IMR-90 (cell line): ENCODE data around the gene ISCU. TPM values are rescaled to one million over a fixed set of nuclear protein-coding genes. Genes with fewer than 3 reads are reported as not detected.

Experiments
- ATAC-seq: fragments of 200-7000 bp; cut with Tn5 transposase; 2 replicates; pipeline ENCODE4 v1.9.1; 2020; ENCODE audit warnings: low read depth, mild to moderate bottlenecking, moderate library complexity
- BruUV-seq: library from RNA; stranded (reverse); fragments of 400-500 nt; replicated peaks from 2 replicates; lab custom pipeline; 2021; lab: Mats Ljungman, UMichigan
- CTCF ChIA-PET: fragments of 300-600 bp; formaldehyde crosslinking; extraction: SDS; loops from one replicate; lab custom pipeline; 2021; ENCODE audit warnings: antibody characterized with exemption; lab: Yijun Ruan, JAX
- POLR2A ChIA-PET: fragments of 300-600 bp; sonication (Branson Sonifier 250); formaldehyde crosslinking; loops from one replicate; lab custom pipeline; 2022; ENCODE audit warnings: antibody characterized with exemption; ENCODE audit not compliant: unreplicated experiment; lab: Charles Lee
- DNase-seq: peaks from one replicate; pipeline ENCODE4 v3.0.0; 2013
- H2AFZ ChIP-seq: replicated peaks from 2 replicates; pipeline ENCODE3; 2013; ENCODE audit warnings: low read length, mild to moderate bottlenecking; ENCODE audit not compliant: poor library complexity
- H2AK5ac ChIP-seq: 2 replicates; pipeline ENCODE4 v1.6.1; 2013; ENCODE audit warnings: low read depth, low read length, inconsistent platforms
- H2AK9ac ChIP-seq: replicated peaks from 2 replicates; pipeline ENCODE3; 2013; ENCODE audit warnings: mild to moderate bottlenecking, low read depth, low read length, moderate library complexity; ENCODE audit not compliant: poor library complexity
- H2BK120ac ChIP-seq: 2 replicates; pipeline ENCODE4 v1.6.1; 2013; ENCODE audit warnings: low read depth, low read length, inconsistent platforms
- H2BK15ac ChIP-seq: 3 replicates; pipeline ENCODE4 v1.6.1; 2013; ENCODE audit warnings: low read depth, low read length, inconsistent platforms
- H2BK20ac ChIP-seq: 2 replicates; pipeline ENCODE4 v1.6.1; 2013; ENCODE audit warnings: low read depth, mild to moderate bottlenecking, inconsistent platforms, low read length, moderate library complexity
- H2BK5ac ChIP-seq: 2 replicates; pipeline ENCODE4 v1.6.1; 2013; ENCODE audit warnings: mild to moderate bottlenecking, low read depth, low read length, inconsistent platforms; ENCODE audit not compliant: poor library complexity, severe bottlenecking
- H3K14ac ChIP-seq: replicated peaks from 2 replicates; pipeline ENCODE4 v1.6.1; 2013; ENCODE audit warnings: low read depth, low read length, inconsistent platforms
- H3K18ac ChIP-seq: 2 replicates; pipeline ENCODE4 v1.6.1; 2013; ENCODE audit warnings: low read depth, low read length, control low read depth
- H3K23ac ChIP-seq: 2 replicates; pipeline ENCODE4 v1.6.1; 2013; ENCODE audit warnings: low read depth, low read length, inconsistent platforms
- H3K27ac ChIP-seq: 2 replicates; pipeline ENCODE4 v1.5.1; 2013; ENCODE audit warnings: mild to moderate bottlenecking, control low read depth, low read length; ENCODE audit not compliant: insufficient read depth
- H3K27me3 ChIP-seq: 2 replicates; pipeline ENCODE4 v1.6.1; 2013; ENCODE audit warnings: low read length; ENCODE audit not compliant: control insufficient read depth, insufficient read depth
- H3K36me3 ChIP-seq: 2 replicates; pipeline ENCODE4 v1.6.1; 2013; ENCODE audit warnings: low read length, mixed read lengths; ENCODE audit not compliant: control insufficient read depth, insufficient read depth
- H3K4ac ChIP-seq: 2 replicates; pipeline ENCODE4 v1.6.1; 2013; ENCODE audit warnings: low read depth, low read length, inconsistent platforms
- H3K4me1 ChIP-seq: 2 replicates; pipeline ENCODE4 v1.6.1; 2013; ENCODE audit warnings: low read length, mixed read lengths; ENCODE audit not compliant: control insufficient read depth, insufficient read depth
- H3K4me2 ChIP-seq: 2 replicates; pipeline ENCODE4 v1.6.1; 2013; ENCODE audit warnings: low read depth, mild to moderate bottlenecking, control low read depth, low read length, moderate library complexity
- H3K4me3 ChIP-seq: 2 replicates; pipeline ENCODE4 v1.5.1; 2013; ENCODE audit warnings: low read depth, mild to moderate bottlenecking, control low read depth, low read length, moderate library complexity; ENCODE audit not compliant: insufficient read depth
- H3K56ac ChIP-seq: 2 replicates; pipeline ENCODE4 v1.6.1; 2013; ENCODE audit warnings: low read length, inconsistent platforms; ENCODE audit not compliant: insufficient read depth; ENCODE audit errors: extremely low read depth
- H3K79me1 ChIP-seq, 2 experiments: 2 replicates each; pipeline ENCODE4 v1.6.1; 2013; ENCODE audit warnings: low read length in 2 of 2, inconsistent platforms in 1 of 2, low read depth in 1 of 2
- H3K9ac ChIP-seq: 2 replicates; pipeline ENCODE4 v1.6.1; 2013; ENCODE audit warnings: low read depth, low read length, control low read depth
- H3K9me1 ChIP-seq: 2 replicates; pipeline ENCODE4 v1.6.1; 2013; ENCODE audit warnings: low read length, inconsistent platforms; ENCODE audit not compliant: insufficient read depth
- H3K9me3 ChIP-seq: 2 replicates; pipeline ENCODE4 v1.6.1; 2013; ENCODE audit warnings: low read length; ENCODE audit not compliant: control insufficient read depth, insufficient read depth
- H4K20me1 ChIP-seq: 2 replicates; pipeline ENCODE4 v1.6.1; 2013; ENCODE audit warnings: low read length, inconsistent platforms; ENCODE audit not compliant: insufficient read depth
- H4K5ac ChIP-seq: 2 replicates; pipeline ENCODE4 v1.6.1; 2013; ENCODE audit warnings: mild to moderate bottlenecking, low read depth, low read length, control low read depth
- H4K8ac ChIP-seq, 2 experiments: 2 replicates each; pipeline ENCODE4 v1.6.1; 2013; ENCODE audit warnings: low read depth in 2 of 2, low read length in 2 of 2, control low read depth in 1 of 2, inconsistent platforms in 1 of 2
- H4K91ac ChIP-seq: 2 replicates; pipeline ENCODE4 v1.6.1; 2013; ENCODE audit warnings: low read depth, low read length, inconsistent platforms; ENCODE audit not compliant: insufficient read depth
- BHLHE40 ChIP-seq: fragments of 150-350 bp; IDR thresholded peaks from 2 replicates; pipeline ENCODE4 v1.6.1; 2016; ENCODE audit warnings: mild to moderate bottlenecking, low read depth, low read length
- CEBPB ChIP-seq: IDR thresholded peaks from 2 replicates; pipeline ENCODE4 v1.6.1; 2012; ENCODE audit warnings: low read depth, low read length, improper control_type of control experiment
- CHD1 ChIP-seq: IDR thresholded peaks from 2 replicates; pipeline ENCODE4 v1.6.1; 2012; ENCODE audit warnings: low read depth, low read length, improper control_type of control experiment
- FOS ChIP-seq: fragments of 150-350 bp; IDR thresholded peaks from 2 replicates; pipeline ENCODE4 v1.6.1; 2016; ENCODE audit warnings: low read depth, low read length
- MAZ ChIP-seq: IDR thresholded peaks from 2 replicates; pipeline ENCODE4 v1.6.1; 2012; ENCODE audit warnings: low read depth, mild to moderate bottlenecking, low read length, improper control_type of control experiment, moderate library complexity, borderline replicate concordance
- MXI1 ChIP-seq: IDR thresholded peaks from 2 replicates; pipeline ENCODE4 v1.6.1; 2012; ENCODE audit warnings: low read depth, mild to moderate bottlenecking, low read length, moderate library complexity, borderline replicate concordance
- NFE2L2 ChIP-seq: fragments of 150-350 bp; IDR thresholded peaks from 2 replicates; pipeline ENCODE4 v1.6.1; 2016; ENCODE audit warnings: low read depth, mild to moderate bottlenecking, low read length
- POLR2A ChIP-seq: IDR thresholded peaks from 2 replicates; pipeline ENCODE4 v1.6.1; 2012; ENCODE audit warnings: mild to moderate bottlenecking, low read depth, low read length
- RAD21 ChIP-seq: IDR thresholded peaks from 2 replicates; pipeline ENCODE4 v1.6.1; 2012; ENCODE audit warnings: low read length, improper control_type of control experiment
- RCOR1 ChIP-seq: IDR thresholded peaks from 2 replicates; pipeline ENCODE4 v1.6.1; 2012; ENCODE audit warnings: mild to moderate bottlenecking, low read length, improper control_type of control experiment; ENCODE audit not compliant: insufficient replicate concordance
- RFX5 ChIP-seq: IDR thresholded peaks from 2 replicates; pipeline ENCODE4 v1.8.0; 2012; ENCODE audit warnings: low read depth, mild to moderate bottlenecking, low read length, moderate library complexity
- SMC3 ChIP-seq: fragments of 150-350 bp; IDR thresholded peaks from 2 replicates; pipeline ENCODE4 v1.6.1; 2016; ENCODE audit warnings: low read depth, mild to moderate bottlenecking, antibody characterized with exemption, low read length, moderate library complexity
- WGBS, 2 experiments: methylation state at CpG; one replicate each; pipeline versions ENCODE4 v1.1.5 to v1.1.7; 2013; ENCODE audit warnings: missing lambda C conversion rate in 2 of 2; ENCODE audit not compliant: insufficient read length in 1 of 2; ENCODE audit errors: extremely low coverage in 2 of 2; 5-methylcytosine and 5-hydroxymethylcytosine counted together
- dilution Hi-C: fragments of 300-500 bp; cut with HindIII; formaldehyde crosslinking; loops from one replicate; pipeline ENCODE4 v1.14.3; 2018; ENCODE audit warnings: low sequenced_read_pairs; ENCODE audit not compliant: unreplicated experiment
- in situ Hi-C: fragments of 300-500 bp; cut with MboI; formaldehyde crosslinking; loops from 3 replicates; pipeline ENCODE4 v1.14.3; 2019; ENCODE audit warnings: low sequenced_read_pairs, inconsistent platforms, mixed read lengths
- intact Hi-C: fragments of 100-400 bp; cut with micrococcal nuclease; formaldehyde crosslinking; loops from 2 replicates; pipeline ENCODE4 v1.10.0; 2022
- polyA plus RNA-seq, 3 experiments: library from polyadenylated mRNA; depleted of rRNA; stranded (reverse); fragments of >200 nt; gene quantifications; 2 replicates each; pipeline ENCODE4 v1.2.3, GENCODE V29; 2012; ENCODE audit warnings: low replicate concordance in 1 of 3
- total RNA-seq: library from RNA; depleted of rRNA; stranded (reverse); fragments of >200 nt; gene quantifications from 2 replicates; pipeline ENCODE4 v1.2.3, GENCODE V29; 2012
- TF ChIP-seq, protein P1 (sequence below): fragments of 150-350 bp; IDR thresholded peaks from 2 replicates; pipeline ENCODE4 v1.6.1; 2017; ENCODE audit warnings: mild to moderate bottlenecking, antibody characterized with exemption, low read length, low read depth
- TF ChIP-seq, protein P2 (sequence below): fragments of 150-350 bp; IDR thresholded peaks from 2 replicates; pipeline ENCODE4 v1.6.1; 2016; ENCODE audit warnings: low read depth, mild to moderate bottlenecking, low read length, moderate library complexity, borderline replicate concordance
- TF ChIP-seq, protein P3 (sequence below): conservative IDR thresholded peaks from 2 replicates; pipeline ENCODE4 v1.5.1; 2012; ENCODE audit warnings: mild to moderate bottlenecking, low read depth, low read length, improper control_type of control experiment

ISCU gene
- total and polyA plus RNA-seq, 2 of the 4 experiments (the other 2 are of a cell fraction), result 52.7 to 87.2 TPM

DNA sequence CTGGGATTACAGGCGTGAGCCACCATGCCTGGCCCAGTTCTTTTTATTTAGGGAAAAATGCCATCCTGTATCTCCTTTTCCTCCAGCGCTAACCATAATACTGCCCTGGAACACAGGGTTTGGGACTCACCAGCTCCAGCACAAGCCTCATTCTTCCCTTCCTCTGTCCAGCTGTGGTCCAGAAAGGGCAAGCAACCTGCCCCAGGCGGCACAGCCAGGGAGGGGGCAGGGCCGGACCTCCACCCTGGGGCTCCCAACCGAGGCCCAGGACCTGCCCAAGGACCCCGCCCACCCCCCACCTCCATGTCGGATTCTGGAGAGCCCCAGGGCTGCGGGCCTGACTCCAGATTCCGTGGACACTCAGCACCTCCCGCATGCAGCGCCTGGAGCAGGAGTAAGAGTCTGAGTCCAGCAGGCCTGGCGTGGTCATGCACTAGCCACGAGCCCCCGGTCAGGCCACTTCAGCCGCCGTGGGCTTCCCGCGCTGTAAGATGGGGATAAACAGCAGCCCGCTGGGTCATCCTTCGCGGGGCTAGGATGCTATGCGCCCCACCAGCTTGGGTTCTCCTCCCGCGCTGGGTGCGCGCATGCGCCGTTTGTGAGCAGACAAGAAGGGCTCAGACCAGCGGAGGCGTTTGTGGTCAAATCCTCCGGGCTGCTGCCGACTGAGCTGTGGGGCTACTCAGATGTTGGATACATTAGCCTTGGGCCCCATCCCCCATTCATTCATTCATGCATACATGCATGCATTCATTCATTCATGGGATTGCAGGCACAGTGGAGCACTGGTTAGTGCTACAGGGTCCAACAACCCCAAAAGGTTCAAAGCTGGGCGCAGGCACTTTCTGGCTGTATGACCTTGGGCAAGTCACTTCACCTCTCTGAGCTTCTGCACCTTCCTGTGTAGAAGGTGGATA, 19.2 kb downstream of the ISCU start:
- WGBS, 2 experiments, result 81% methylated on average over 12 of the region's 33 CpGs; no CpG with 5 or more reads in 1 of the 2 experiments
- intact Hi-C loops, result no loop called here
- Histone ChIP-seq H2AFZ (no peak overlapping the region), H3K27ac (no peak overlapping the region), H2BK120ac (no peak overlapping the region), H4K8ac (no peak overlapping the region), H3K4me1 (peaks cover 3% of the 10 kb centered on the region; the same call in 1 of the 2 replicates), H2AK9ac (no peak overlapping the region), H2BK15ac (no peak overlapping the region), H4K20me1 (no peaks in the 10 kb centered on the region), H3K18ac (no peak overlapping the region), H3K9ac (no peak overlapping the region), H3K9me1 (no peaks in the 10 kb centered on the region; the same call in none of the 2 replicates), H2BK5ac (no peak overlapping the region), H4K5ac (no peak overlapping the region), H3K4me2 (no peak overlapping the region), H3K9me3 (no peaks in the 10 kb centered on the region), H3K4ac (no peak overlapping the region), H3K4me3 (no peak overlapping the region), H3K23ac (no peak overlapping the region), H3K36me3 (no peaks in the 10 kb centered on the region), H3K79me1 (no peaks in the 10 kb centered on the region), H3K27me3 (peaks cover 2% of the 10 kb centered on the region), H3K56ac (no peak overlapping the region), H2AK5ac (no peak overlapping the region), H2BK20ac (no peak overlapping the region), H4K91ac (no peak overlapping the region), H3K14ac (no peak overlapping the region)
- ChIA-PET CTCF (no interaction called here), POLR2A (no interaction called here)
- TF ChIP-seq MXI1 (no peak), BHLHE40 (no peak), MAZ (no peak), NFE2L2 (no peak), RAD21 (no peak), CEBPB (no peak), RCOR1 (no peak), FOS (no peak), CHD1 (no peak), POLR2A (no peak), RFX5 (no peak), SMC3 (no peak)
- TF ChIP-seq, protein P1, sequence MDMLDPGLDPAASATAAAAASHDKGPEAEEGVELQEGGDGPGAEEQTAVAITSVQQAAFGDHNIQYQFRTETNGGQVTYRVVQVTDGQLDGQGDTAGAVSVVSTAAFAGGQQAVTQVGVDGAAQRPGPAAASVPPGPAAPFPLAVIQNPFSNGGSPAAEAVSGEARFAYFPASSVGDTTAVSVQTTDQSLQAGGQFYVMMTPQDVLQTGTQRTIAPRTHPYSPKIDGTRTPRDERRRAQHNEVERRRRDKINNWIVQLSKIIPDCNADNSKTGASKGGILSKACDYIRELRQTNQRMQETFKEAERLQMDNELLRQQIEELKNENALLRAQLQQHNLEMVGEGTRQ, result no peak
- TF ChIP-seq, protein P2, sequence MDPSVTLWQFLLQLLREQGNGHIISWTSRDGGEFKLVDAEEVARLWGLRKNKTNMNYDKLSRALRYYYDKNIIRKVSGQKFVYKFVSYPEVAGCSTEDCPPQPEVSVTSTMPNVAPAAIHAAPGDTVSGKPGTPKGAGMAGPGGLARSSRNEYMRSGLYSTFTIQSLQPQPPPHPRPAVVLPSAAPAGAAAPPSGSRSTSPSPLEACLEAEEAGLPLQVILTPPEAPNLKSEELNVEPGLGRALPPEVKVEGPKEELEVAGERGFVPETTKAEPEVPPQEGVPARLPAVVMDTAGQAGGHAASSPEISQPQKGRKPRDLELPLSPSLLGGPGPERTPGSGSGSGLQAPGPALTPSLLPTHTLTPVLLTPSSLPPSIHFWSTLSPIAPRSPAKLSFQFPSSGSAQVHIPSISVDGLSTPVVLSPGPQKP, result no peak
- TF ChIP-seq, protein P3, sequence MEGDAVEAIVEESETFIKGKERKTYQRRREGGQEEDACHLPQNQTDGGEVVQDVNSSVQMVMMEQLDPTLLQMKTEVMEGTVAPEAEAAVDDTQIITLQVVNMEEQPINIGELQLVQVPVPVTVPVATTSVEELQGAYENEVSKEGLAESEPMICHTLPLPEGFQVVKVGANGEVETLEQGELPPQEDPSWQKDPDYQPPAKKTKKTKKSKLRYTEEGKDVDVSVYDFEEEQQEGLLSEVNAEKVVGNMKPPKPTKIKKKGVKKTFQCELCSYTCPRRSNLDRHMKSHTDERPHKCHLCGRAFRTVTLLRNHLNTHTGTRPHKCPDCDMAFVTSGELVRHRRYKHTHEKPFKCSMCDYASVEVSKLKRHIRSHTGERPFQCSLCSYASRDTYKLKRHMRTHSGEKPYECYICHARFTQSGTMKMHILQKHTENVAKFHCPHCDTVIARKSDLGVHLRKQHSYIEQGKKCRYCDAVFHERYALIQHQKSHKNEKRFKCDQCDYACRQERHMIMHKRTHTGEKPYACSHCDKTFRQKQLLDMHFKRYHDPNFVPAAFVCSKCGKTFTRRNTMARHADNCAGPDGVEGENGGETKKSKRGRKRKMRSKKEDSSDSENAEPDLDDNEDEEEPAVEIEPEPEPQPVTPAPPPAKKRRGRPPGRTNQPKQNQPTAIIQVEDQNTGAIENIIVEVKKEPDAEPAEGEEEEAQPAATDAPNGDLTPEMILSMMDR, result no peak
- dilution Hi-C loops, result no loop called here
- ATAC-seq (no peak), DNase-seq (no peak)
- in situ Hi-C loops, result no loop called here
- BruUV-seq, result no TSS peak
